ENCODE measurements around the gene PARVG. TPM values are rescaled to one million over a fixed set of nuclear protein-coding genes. Genes with fewer than 3 reads are reported as not detected.

The PARVG gene
- polyA plus RNA-seq, 12 donors, result 2.1 to 9.1 (median 2.8) TPM; not detected in 1

DNA sequence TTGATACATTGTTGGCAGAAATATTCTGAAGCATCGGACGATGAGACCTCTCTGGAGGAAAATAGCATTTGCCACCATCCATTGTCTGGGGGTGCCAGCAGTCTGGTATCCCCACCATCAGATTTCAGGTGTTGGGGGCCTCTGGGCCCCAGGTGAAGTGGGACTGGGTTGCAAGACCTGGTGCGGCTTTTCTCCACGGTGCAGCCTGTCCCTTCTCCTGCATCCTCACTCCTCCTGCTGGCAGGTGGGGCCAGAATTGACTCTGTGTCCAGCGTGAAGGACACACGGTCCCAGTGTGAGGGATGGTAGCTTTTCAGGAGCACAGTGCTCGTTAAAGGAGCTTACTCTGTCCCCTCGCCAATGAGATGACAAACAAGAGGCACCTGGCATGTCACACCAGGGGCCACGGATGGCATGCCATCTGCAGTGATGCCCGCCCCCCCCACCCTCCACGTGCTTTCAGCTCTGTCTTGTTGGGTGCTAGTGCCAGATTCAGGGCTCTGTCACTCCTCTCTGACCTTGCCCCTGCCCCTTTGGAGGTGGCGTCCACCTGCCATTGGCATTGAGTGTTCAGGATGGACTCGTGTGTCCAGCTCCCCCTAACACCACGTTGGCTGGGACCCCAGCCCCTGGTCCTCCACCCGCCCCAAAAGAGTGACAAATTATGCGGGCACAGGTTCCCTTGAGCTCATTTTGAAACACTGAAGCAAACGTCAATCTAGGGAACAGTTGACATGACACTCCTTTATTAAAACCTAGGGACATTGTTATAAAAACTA lies 62.4 kb downstream of the PARVG start:
- DNase-seq, result no peak

DNA sequence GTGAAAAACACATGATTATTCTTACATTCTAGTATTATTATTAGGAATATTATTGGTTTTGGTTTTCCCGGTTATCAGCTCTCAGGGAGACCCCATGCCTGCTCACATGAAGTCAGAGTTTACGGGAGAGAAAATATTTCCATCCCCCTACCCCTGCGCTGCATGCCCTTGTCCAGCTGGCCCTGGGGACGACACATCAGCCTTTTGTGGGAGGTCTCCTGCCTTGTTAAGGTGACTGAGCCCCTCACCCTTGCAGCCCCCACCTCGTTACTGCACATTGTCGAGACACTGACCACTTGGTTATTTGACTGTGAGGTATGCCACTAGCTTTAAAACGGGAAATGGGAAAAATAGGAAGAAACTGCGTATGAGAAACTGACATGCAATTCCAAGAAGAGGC lies 63.0 kb downstream of the PARVG start:
- DNase-seq, result no peak

- no peak for DNase-seq
These were observed 63.6 kb downstream of the PARVG start for GRCh38 chr22:44244265-44244822.

- no peak for DNase-seq
These were observed 64.7 kb downstream of the PARVG start for GRCh38 chr22:44245438-44245837.

DNA sequence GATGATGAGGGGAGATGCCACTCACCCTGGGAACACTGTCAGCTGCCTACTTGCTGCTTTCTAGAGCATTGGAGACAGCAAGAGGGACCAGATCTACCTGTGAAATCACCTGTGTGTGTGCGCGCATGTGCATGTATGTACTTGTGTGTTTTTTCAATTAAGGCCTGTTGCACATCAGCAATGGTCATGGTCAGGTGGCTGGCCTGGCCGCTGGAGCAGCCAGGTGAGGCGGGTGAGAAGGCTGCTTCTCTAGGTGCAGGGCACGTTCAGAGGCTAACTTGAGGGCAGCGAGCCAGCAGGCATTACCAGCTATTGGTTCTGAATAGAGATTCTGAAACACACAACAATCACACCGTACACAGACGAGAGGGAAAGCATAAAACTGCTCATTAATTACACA lies 65.1 kb downstream of the PARVG start:
- DNase-seq, result no peak

GRCh38 chr22:44246615-44247326 lies 66.0 kb downstream of the PARVG start:
- DNase-seq, result no peak

- no peak for DNase-seq
These were observed 66.6 kb downstream of the PARVG start for GRCh38 chr22:44247346-44247745.

DNA sequence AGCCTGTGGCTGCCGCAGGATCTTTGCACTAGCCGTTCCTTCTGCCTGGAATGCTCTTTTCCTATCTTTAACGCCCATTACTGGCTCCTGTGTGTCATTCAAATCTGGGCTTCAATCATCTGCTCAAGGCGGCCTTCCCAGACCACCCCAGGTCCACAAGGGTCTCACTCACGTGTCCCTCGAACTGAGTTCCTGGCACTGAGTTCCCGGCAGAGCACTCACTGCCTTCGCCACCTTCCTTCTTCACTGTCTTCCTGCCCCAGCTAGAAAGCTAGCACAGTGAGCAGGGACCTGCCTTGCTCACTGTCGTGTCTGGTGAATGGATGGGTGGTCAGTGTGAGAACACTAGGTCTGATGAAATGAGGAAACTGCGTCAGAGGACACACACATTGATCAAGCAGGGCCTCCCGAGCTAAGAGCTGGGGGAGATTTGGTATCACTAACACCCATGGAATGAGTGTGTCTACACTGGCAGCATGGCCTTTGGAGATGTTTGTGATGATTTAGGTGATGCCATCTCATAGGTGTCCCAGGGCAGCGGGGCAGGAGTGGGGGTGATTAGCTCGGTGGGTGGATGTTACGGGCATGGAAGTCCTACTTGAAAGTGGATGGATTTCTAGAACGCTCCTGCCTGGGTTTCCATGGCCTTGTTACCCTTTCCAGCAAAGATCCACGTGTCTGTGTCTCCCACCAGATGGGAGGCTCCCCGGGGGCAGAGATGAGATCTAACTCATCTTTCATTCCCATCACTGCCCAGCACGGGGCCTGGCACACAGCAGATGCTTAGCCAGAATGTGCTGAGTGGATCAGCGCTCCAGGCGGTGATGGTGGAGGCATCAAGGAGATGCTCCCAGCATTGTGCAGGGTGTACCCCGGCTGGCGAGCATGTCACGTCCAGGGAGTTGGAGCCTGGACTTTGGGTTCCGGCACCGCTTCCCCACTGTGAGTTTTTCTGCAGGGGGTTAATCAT lies 67.5 kb downstream of the PARVG start:
- no peak for DNase-seq

DNA sequence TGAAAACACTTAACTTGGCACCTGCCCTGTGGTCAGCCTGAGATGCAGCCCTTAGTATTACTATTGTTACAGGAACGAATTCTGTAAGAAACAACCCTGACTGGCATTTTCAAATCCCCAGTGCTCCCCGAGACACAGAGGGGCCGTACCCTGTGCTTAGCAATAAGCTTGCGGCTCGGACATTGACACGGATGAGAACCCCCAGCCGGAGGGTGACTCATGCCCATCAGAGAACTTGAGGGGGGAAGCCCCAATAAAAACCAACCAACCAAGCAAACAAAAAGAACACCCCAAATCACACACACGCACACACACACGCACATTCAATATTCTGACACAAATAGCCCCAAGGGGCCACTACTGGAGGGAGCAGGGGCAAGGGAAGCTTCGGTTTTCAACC lies 68.2 kb downstream of the PARVG start:
- DNase-seq, result no peak

DNA sequence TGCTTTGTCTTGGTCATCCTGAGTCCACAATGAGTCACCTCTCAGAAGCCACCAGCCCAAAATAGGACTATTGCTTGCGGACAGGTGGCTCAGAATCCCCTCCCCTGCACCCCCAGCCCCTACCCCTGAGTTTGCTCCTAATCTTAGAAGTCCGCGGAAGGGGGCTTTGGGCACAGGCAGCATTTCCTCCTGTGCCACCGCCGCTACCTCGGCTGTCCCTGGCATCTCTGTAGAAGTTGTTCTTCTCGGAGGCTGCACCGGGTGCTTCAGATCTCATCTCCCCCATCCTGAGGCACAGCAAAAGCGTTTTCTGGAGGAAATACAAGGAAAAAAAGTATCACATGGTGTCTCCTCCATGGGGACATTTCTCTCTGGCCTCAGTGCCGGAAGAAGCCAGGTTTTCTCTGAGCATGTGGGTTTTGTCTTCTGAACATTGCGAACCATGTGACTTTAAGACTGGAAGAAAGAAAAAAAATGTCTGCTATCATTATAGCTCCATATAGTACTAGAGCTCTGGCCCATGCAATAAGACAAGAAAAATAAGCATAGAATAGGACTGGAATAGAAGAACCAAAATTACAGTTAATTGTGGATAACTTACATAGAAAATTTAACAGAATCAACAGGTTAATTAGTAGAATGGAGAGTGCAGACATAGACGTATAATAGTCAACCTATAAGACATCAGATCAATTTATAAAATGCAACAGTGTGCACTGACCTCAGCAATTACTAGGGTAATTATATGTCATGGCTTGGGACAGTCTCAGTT lies 68.8 kb downstream of the PARVG start:
- DNase-seq, result no peak

DNA sequence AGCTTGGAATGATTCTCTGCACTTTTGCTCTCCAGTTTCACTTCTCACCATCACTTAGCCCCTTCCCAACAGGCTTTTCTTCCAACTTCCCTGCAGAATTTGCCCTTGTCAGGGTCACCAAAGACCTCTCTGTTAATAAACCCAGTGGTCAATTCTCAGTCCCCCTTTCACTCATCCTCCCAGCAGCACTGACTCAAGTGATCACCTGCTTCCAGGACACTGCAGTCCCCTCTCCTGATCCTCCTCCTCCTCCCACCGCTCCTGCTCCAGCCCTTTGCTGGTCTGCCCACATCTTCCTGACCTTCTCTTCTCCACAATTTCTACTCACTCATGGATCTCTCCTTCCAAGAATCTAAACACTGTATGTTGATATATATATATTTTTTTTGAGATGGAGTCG lies 74.1 kb downstream of the PARVG start:
- DNase-seq, result no peak

GRCh38 chr22:44256085-44256484 lies 75.4 kb downstream of the PARVG start:
- no peak for DNase-seq

- no peak for DNase-seq
These were observed 76.1 kb downstream of the PARVG start for GRCh38 chr22:44256556-44257485.

Other genes with a start within 250 kb of the PARVG start
- 10 to 100 TPM in 11 of 12 donors, not detected in 1; 25.1 to 63.7 (median 53.0) TPM for gene SAMM50, start 225.5 kb upstream of the PARVG start, polyA plus RNA-seq (ENCODE audit: insufficient read length in 12 of 12)
- gene PARVB, start 156.6 kb upstream of the PARVG start, polyA plus RNA-seq (ENCODE audit: insufficient read length in 12 of 12), result 10 to 100 TPM in 11 of 12 donors, not detected in 1; 28.3 to 50.5 (median 42.6) TPM
- 10 to 100 TPM in 10 of 12 donors, 1 to 10 TPM in 1, not detected in 1; 6.3 to 18.9 (median 15.4) TPM for gene SHISAL1, start 132.0 kb downstream of the PARVG start, polyA plus RNA-seq (ENCODE audit: insufficient read length in 12 of 12)

Measured in muscle of arm (tissue), 12 donors.